ENCODE results near the gene CSF1. TPM values are rescaled to one million over a fixed set of nuclear protein-coding genes. Genes with fewer than 3 reads are reported as not detected.
"Not testable (repeated sequence)": the region's sequence is repeated elsewhere in the genome, so short reads cannot be mapped to it uniquely, and the experiment has no call there.

CSF1 gene
- total RNA-seq, 1 donor from 2014 or later, result 5.8 TPM

- no peak for DNase-seq (ENCODE audit: low spot score)
These were observed 24.8 kb downstream of the CSF1 start for GRCh38 chr1:109935451-109935900.

- DNase-seq (ENCODE audit: low spot score), result no peak
These were observed 27.1 kb downstream of the CSF1 start for GRCh38 chr1:109937738-109938137.

GRCh38 chr1:109938556-109938955 is 27.9 kb downstream of the CSF1 start:
- DNase-seq (ENCODE audit: low spot score), result no peak

- no peak for DNase-seq (ENCODE audit: low spot score)
These were observed 31.8 kb downstream of the CSF1 start for GRCh38 chr1:109942434-109942833.

GRCh38 chr1:109944541-109944940 is 33.9 kb downstream of the CSF1 start:
- DNase-seq (ENCODE audit: low spot score), result no peak

- no peak for DNase-seq (ENCODE audit: low spot score)
These were observed 35.9 kb downstream of the CSF1 start for GRCh38 chr1:109946511-109946910.

DNA sequence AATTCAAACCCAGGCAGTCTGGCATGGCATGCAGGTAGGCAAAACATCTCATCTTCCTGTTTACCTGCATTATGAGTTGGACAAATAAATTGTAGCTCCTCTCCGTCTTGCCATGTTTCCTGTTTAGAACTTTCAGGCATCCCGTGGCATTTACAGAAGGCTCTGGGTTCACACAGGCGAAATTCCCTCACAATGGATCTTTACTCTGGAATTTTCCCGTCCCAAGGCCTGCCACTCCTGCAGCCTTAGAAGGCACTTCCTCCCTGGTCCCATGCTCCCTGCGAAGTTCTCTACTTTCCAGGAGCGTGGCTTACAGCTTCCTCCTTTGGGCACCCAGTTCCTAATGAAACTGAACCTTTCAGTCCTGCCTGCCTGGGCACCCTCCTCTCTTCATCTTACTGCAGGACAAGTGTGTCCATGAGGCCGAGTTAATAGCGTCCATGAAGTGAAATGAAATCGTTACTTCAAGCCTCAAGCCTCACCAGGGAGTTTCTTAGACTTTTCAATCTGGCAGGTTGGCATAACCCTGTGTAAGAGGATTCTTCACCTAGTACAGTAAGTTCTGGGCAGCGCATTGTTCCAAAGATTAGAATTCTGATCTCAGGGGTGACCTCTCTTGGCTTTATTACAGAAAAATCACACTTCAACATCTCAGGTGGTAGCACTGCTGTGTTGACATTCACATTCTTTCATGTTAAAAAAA is 37.1 kb downstream of the CSF1 start:
- no peak for DNase-seq (ENCODE audit: low spot score)

- no peak for DNase-seq (ENCODE audit: low spot score)
These were observed 37.6 kb downstream of the CSF1 start for GRCh38 chr1:109948285-109948630.

GRCh38 chr1:109950038-109950437 is 39.4 kb downstream of the CSF1 start:
- no peak for DNase-seq (ENCODE audit: low spot score)

GRCh38 chr1:109950509-109950908 is 39.9 kb downstream of the CSF1 start:
- DNase-seq (ENCODE audit: low spot score), result no peak

GRCh38 chr1:109951501-109951900 is 40.9 kb downstream of the CSF1 start:
- DNase-seq (ENCODE audit: low spot score), result not testable (repeated sequence)

GRCh38 chr1:109954041-109954512 is 43.4 kb downstream of the CSF1 start:
- DNase-seq (ENCODE audit: low spot score), result peak; percentile 50

DNA sequence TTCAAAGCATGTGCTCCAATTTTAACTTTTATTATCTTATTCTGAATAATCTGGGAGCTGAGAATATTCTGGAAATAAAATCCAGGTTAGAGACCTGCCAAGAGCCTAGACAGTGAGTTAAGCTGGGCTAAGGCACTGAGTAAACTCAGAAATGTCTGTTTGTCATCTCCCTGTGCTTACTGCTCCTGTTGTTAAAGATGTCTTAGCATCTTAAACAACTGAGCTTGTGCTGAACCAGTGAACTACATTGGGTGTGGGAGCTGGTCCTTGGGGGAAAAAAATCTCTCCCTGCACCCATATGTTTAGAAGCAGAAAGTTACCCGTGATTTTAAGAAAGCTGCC is 49.0 kb downstream of the CSF1 start:
- no peak for DNase-seq (ENCODE audit: low spot score)

- peak; percentile 58 for DNase-seq (ENCODE audit: low spot score)
These were observed 49.5 kb downstream of the CSF1 start for GRCh38 chr1:109959974-109960744.

- no peak for DNase-seq (ENCODE audit: low spot score)
These were observed 50.1 kb downstream of the CSF1 start for GRCh38 chr1:109960745-109961094.

GRCh38 chr1:109963864-109964263 is 53.2 kb downstream of the CSF1 start:
- DNase-seq (ENCODE audit: low spot score), result no peak

DNA sequence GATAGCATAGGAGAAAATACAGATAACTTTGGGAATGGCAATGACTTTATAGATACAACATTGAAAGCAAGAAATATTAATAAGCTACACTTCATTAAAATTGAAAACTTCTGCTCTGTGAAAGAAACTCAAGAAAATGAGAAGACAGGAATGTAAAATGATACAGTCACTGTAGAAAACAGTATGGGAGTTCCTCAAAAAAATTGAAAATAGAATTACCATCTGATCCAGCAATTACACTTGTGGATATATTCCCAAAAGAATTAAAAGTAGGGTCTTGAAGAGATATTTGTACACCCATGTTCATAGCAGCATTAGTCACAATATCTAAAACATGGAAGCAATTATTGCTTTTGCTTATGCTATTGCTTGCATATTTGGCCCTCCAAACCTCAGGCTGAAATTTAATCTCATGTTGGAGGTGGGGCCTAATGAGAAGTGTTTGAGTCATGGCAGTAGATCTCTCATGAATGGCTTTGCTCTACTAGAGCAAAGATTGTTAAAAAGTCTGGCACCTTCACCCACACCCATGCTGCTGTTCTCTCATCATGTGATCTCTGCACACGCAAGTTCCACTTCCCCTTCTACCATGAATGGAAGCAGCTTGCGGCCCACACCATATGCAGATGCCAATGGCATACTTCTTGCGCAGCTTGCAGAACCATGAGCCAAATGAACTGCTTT is 58.6 kb downstream of the CSF1 start:
- no peak for DNase-seq (ENCODE audit: low spot score)

GRCh38 chr1:109969907-109970306 is 59.3 kb downstream of the CSF1 start:
- no peak for DNase-seq (ENCODE audit: low spot score)

GRCh38 chr1:109971559-109971958 is 60.9 kb downstream of the CSF1 start:
- no peak for DNase-seq (ENCODE audit: low spot score)

DNA sequence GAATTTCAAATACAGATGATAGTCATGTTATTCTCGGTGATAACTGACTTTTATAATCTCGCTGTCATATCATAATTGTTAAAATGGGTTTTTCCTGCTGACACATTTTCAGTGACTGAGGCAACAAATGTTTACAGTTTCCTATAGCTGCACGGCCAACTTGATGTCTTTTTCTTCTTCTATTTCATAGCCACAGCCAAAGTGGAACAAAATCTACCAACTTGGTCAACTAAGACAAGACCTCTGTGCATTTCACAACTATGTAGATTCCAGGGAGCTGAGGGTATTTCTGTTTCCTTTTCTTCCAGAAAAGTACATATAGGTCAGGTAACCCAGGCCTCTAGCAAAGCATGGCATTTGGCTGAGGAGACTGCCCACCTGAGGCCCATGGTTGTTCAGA is 63.5 kb downstream of the CSF1 start:
- DNase-seq (ENCODE audit: low spot score), result no peak

GRCh38 chr1:109975718-109976117 is 65.1 kb downstream of the CSF1 start:
- DNase-seq (ENCODE audit: low spot score), result no peak

DNA sequence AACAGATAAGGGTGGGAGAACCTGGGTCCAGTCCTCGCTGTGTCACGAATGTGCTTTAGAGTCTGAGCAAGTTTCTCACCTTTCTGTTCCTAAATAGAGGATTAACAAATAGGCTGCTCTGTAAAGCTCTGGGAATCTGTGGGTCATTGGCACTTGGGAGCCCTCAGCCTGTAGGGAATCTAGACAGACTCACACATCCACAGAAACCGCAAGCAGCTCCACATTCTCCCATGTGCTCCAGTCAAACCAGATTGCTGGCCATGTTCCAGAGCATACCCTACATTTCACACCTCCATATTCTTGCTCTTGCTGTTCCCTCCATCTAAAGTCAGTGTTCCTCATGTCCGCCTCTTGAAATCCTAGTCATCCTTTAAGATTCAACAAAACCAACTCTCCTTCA is 66.1 kb downstream of the CSF1 start:
- DNase-seq (ENCODE audit: low spot score), result no peak

DNA sequence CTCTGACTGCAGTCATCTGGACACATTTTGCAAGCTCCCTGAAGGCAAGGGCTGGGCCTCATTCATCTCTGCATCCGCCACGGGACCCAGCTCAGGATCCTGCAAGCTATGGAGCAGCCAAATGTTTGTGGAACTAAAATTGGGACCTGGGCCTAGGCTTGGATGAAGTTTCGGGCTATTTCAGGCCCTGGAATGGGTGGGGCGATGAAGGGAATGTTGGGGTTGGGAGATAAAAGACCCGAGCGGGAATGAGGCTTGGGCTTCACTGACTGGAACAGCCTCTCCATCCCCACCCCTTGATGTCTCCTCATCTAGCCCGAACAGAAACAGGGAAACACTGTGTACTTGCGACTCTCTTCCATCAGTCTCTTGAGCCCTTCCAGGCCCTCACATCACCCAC is 66.6 kb downstream of the CSF1 start:
- DNase-seq (ENCODE audit: low spot score), result no peak
